GM23248 (cell line): Measurements from ENCODE around the gene TOE1. TPM values are rescaled to one million over a fixed set of nuclear protein-coding genes. Genes with fewer than 3 reads are reported as not detected.

Experiments used
- DNase-seq: peaks from one replicate; pipeline ENCODE4 v3.0.0-alpha.2; 2015
- H2AFZ ChIP-seq: fragments of 200-600 bp; sonication (generic); 2 replicates; pipeline ENCODE4 v1.6.1; 2016; ENCODE audit warnings: antibody characterized with exemption
- H3F3A ChIP-seq: fragments of 200-600 bp; sonication (generic); 2 replicates; pipeline ENCODE4 v1.6.1; 2016; ENCODE audit warnings: mild to moderate bottlenecking, antibody characterized with exemption, mixed run types; ENCODE audit not compliant: insufficient read depth
- H3K27ac ChIP-seq: fragments of 200-600 bp; sonication (generic); 2 replicates; pipeline ENCODE4 v1.5.1; 2016; ENCODE audit warnings: mild to moderate bottlenecking
- H3K27me3 ChIP-seq: fragments of 200-600 bp; sonication (generic); replicated peaks from 2 replicates; pipeline ENCODE4 v1.6.1; 2016; ENCODE audit warnings: mild to moderate bottlenecking; ENCODE audit not compliant: insufficient read depth
- H3K36me3 ChIP-seq: fragments of 200-600 bp; sonication (generic); 2 replicates; pipeline ENCODE4 v1.6.1; 2016; ENCODE audit warnings: low read depth, mild to moderate bottlenecking
- H3K4me1 ChIP-seq: fragments of 200-600 bp; sonication (generic); 2 replicates; pipeline ENCODE4 v1.6.1; 2016; ENCODE audit warnings: mild to moderate bottlenecking; ENCODE audit not compliant: insufficient read depth
- H3K4me2 ChIP-seq: fragments of 200-600 bp; sonication (generic); one replicate; pipeline ENCODE4 v1.6.1; 2016; ENCODE audit warnings: mild to moderate bottlenecking; ENCODE audit not compliant: unreplicated experiment
- H3K4me3 ChIP-seq: fragments of 200-600 bp; sonication (generic); 2 replicates; pipeline ENCODE4 v1.5.1; 2016; ENCODE audit warnings: mild to moderate bottlenecking
- H3K79me2 ChIP-seq: fragments of 200-600 bp; sonication (generic); 2 replicates; pipeline ENCODE4 v1.6.1; 2016; ENCODE audit warnings: mild to moderate bottlenecking; ENCODE audit not compliant: insufficient read depth
- H3K9ac ChIP-seq: fragments of 200-600 bp; sonication (generic); 2 replicates; pipeline ENCODE4 v1.6.1; 2016; ENCODE audit warnings: mild to moderate bottlenecking
- H3K9me2 ChIP-seq: fragments of 200-600 bp; sonication (generic); 2 replicates; pipeline ENCODE4 v1.6.1; 2016; ENCODE audit warnings: mixed run types, mild to moderate bottlenecking, moderate library complexity; ENCODE audit not compliant: insufficient read depth
- H3K9me3 ChIP-seq: fragments of 200-600 bp; sonication (generic); one replicate; pipeline ENCODE4 v1.6.1; 2017; ENCODE audit warnings: low read depth
- H4K20me1 ChIP-seq: fragments of 200-600 bp; sonication (generic); 2 replicates; pipeline ENCODE4 v1.6.0; 2016; ENCODE audit not compliant: insufficient read depth
- EZH2 ChIP-seq: fragments of 200-600 bp; sonication (generic); IDR thresholded peaks from 2 replicates; pipeline ENCODE4 v1.6.1; 2018; ENCODE audit warnings: antibody characterized with exemption, mild to moderate bottlenecking; ENCODE audit not compliant: insufficient read depth, poor library complexity, severe bottlenecking
- EZH2phosphoT487 ChIP-seq: fragments of 200-600 bp; sonication (generic); IDR thresholded peaks from 2 replicates; pipeline ENCODE4 v1.6.1; 2018; ENCODE audit warnings: antibody characterized with exemption, moderate library complexity, mild to moderate bottlenecking, low read depth; ENCODE audit not compliant: insufficient read depth
- WGBS, 2 experiments: methylation state at CpG; one replicate each; pipeline ENCODE4 v1.1.6; 2015 to 2017; ENCODE audit warnings: low lambda C conversion rate in 2 of 2, low coverage in 1 of 2; ENCODE audit errors: missing lambda C conversion rate in 2 of 2; 5-methylcytosine and 5-hydroxymethylcytosine counted together
- in situ Hi-C: fragments of 300-500 bp; cut with MboI; formaldehyde crosslinking; loops from 2 replicates; pipeline ENCODE4 v1.15.0; 2020
- polyA plus RNA-seq: library from polyadenylated mRNA; unstranded; fragments of >200 nt; fragmentation: Nextera tagmentation; extraction: Ambion mirVana; gene quantifications from 2 replicates; pipeline ENCODE4 v1.2.1, GENCODE V29; 2016
- total RNA-seq: library from RNA; depleted of rRNA; stranded (reverse); fragments of >200 nt; shearing (Covaris generic); gene quantifications from 2 replicates; pipeline ENCODE4 v1.2.3, GENCODE V29; 2014

The TOE1 gene
- total and polyA plus RNA-seq, 2 experiments from 2014 or later, result 8.4 to 15.3 TPM

DNA sequence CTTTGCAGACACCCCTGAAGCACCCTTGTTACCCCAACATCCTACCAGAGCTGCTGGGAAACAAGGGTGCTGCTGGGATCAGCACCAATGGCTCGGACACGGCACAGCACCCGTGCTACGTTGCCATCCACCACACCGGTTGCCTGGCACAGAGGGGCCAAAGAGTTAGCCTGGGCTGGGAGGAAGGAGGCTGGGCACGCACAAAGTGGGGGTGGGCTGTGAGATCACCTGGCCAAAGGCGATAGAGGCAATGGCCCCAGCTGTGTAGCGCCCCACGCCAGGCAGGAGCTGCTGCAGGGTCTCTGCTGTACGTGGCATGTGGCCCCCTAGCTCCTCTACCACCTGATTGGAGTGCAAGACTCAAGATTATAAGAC is 7.6 kb upstream of the TOE1 start:
- H3K9me2 ChIP-seq, result no peaks in the 10 kb centered on the region
- H3K27me3 ChIP-seq, result no peaks in the 10 kb centered on the region
- H4K20me1 ChIP-seq, result no peaks in the 10 kb centered on the region
- H2AFZ ChIP-seq, result no peak overlapping the region
- no peaks in the 10 kb centered on the region for H3F3A ChIP-seq
- H3K79me2 ChIP-seq, result peaks cover 15% of the 10 kb centered on the region; the same call in 1 of the 2 replicates
- H3K9ac ChIP-seq, result no peak overlapping the region
- H3K4me1 ChIP-seq, result 0 out of 2 replicates have a peak, but pooled peaks cover 3% of the 10 kb centered on the region
- H3K36me3 ChIP-seq, result no peaks in the 10 kb centered on the region
- no peaks in the 10 kb centered on the region for H3K9me3 ChIP-seq
- TF ChIP-seq EZH2, result no peak
- TF ChIP-seq EZH2phosphoT487, result no peak
- in situ Hi-C loops, result no loop called here
- H3K4me3 ChIP-seq, result no peak overlapping the region
- DNase-seq, result no peak
- no peak overlapping the region for H3K4me2 ChIP-seq
- 97 to 100% methylated on average over 7 to 10 of the region's 10 CpGs for WGBS, 2 experiments
- no peak overlapping the region for H3K27ac ChIP-seq

DNA sequence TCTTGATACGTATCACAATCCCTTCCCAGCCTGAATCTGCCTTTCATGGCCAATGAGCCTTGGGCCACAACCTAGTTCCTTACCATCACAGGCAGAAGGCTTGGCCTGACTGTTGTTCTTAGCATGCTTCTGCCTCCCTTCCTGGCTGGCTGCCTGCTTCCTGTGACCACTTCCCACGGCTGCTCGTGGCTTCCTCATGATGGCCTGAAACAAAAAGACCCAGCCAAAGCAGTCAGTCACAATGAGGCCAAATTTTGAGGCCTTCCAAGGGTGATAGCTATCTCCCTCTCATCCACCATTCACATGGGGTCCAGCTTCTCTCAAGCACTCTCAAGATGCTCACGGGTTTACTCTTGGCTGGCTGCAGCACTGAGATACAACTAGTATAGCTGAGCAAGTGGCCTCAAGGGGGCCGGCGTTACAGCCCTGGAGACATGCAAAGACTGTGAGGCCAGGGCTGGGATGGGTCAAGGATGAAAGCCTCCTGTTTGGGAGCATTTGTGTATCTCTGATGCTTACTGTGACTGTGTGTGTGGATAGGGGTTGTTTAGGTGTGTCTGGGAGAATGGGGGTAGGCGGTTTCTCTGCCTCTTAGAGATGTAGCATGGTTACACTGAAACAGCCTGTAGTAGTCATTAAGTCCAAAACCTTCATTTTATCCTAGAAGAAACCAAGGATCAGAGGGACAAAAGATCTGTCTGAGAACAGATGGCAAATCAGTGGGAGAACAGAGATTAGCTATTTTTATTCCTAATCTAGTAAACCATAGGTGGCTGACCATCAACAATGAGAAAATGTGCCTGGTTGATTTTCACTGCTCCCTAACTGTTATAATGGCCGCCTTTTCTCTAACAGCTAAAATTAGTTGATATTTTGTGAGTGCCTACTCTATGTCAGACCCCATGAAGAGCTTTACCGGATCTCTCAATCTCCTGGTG is 5.4 kb upstream of the TOE1 start:
- Histone ChIP-seq H3K36me3 (no peaks in the 10 kb centered on the region), H3K9me2 (no peaks in the 10 kb centered on the region), H3F3A (peaks cover 9% of the 10 kb centered on the region), H3K9me3 (no peaks in the 10 kb centered on the region), H2AFZ (no peak overlapping the region), H3K9ac (no peak overlapping the region), H3K4me3 (no peak overlapping the region), H4K20me1 (no peaks in the 10 kb centered on the region), H3K79me2 (peaks cover 31% of the 10 kb centered on the region), H3K27ac (no peak overlapping the region), H3K4me1 (peaks cover 9% of the 10 kb centered on the region; the same call in 1 of the 2 replicates), H3K4me2 (no peak overlapping the region), H3K27me3 (no peaks in the 10 kb centered on the region)
- TF ChIP-seq EZH2phosphoT487 (no peak), EZH2 (no peak)
- in situ Hi-C loops, result no loop called here
- WGBS, 2 experiments, result 68 to 74% methylated on average over 9 of the region's 9 CpGs
- no peak for DNase-seq

DNA sequence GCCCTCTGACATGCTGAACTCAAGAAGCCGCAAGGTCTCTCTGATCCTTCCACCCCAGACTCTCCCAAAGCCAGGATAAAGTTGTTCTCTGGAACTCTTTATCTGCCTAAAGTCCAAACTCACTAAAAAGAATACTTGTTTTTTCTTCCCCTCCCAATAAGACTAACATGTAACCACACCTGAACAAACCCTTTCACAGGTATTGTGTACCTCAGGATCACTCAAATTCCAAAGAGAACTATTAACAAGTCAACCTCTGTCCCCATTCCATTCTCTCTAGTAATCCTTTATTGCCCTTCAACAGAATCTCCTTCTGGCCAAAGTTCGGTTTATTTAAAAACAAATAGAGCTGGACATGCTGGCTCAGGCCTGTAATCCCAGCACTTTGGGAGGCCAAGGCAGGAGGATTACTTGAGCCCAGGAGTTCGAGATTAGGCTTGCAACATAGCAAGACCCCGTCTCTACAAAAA is 4.1 kb upstream of the TOE1 start:
- H3K79me2 ChIP-seq, result peaks cover 35% of the 10 kb centered on the region
- no peak for DNase-seq
- peaks cover 9% of the 10 kb centered on the region for H3K4me1 ChIP-seq
- no peaks in the 10 kb centered on the region for H3K9me3 ChIP-seq
- H3K27me3 ChIP-seq, result no peaks in the 10 kb centered on the region
- no peaks in the 10 kb centered on the region for H4K20me1 ChIP-seq
- no peaks in the 10 kb centered on the region for H3K9me2 ChIP-seq
- H3K36me3 ChIP-seq, result no peaks in the 10 kb centered on the region
- H2AFZ ChIP-seq, result no peak overlapping the region
- TF ChIP-seq EZH2phosphoT487 (no peak), EZH2 (no peak)
- no peak overlapping the region for H3K9ac ChIP-seq
- no peak overlapping the region for H3K27ac ChIP-seq
- 97 to 98% methylated on average over 4 of the region's 4 CpGs for WGBS, 2 experiments
- peaks cover 16% of the 10 kb centered on the region for H3F3A ChIP-seq
- no peak overlapping the region for H3K4me2 ChIP-seq
- in situ Hi-C loops, result no loop called here
- H3K4me3 ChIP-seq, result no peak overlapping the region

DNA sequence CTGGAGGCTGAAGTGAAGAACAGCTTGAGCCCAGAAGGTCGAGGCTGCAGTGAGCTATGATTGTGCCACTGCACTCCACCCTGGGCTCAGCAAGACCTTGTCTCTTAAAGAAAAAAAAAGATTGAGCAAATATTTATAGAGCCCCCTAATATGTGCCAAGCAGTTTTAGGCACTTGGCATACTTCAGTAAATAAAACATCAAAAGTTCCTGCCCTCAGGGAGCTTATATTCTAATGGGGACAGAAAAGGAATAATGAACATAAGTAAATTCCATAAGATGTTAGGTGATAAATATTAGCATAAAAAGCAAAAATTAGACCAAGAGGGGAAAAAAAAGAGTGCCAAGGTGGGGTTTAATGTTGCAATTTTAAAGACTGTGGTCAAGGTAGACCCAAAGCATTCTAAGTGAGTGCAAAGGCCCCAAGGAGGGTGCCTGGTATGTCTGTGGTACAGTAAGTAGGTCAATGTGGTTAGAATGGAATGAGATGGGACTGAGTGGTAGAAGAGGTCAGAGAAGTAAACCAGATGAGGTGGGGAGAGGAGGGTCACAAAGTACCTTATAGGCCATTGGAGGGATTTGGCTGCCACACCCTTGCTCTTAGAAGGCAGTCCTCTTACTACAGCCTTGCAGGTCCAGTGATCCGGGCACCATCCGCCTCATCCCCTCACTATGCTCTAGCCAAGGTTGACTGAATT is 2.2 kb upstream of the TOE1 start:
- Histone ChIP-seq H2AFZ (no peak overlapping the region), H4K20me1 (no peaks in the 10 kb centered on the region), H3K79me2 (peaks cover 54% of the 10 kb centered on the region), H3K9ac (no peak overlapping the region), H3K27ac (no peak overlapping the region), H3F3A (peaks cover 18% of the 10 kb centered on the region), H3K27me3 (no peaks in the 10 kb centered on the region), H3K36me3 (peaks cover 6% of the 10 kb centered on the region; the same call in 1 of the 2 replicates), H3K9me2 (no peaks in the 10 kb centered on the region), H3K9me3 (no peaks in the 10 kb centered on the region), H3K4me3 (no peak overlapping the region), H3K4me1 (peaks cover 16% of the 10 kb centered on the region), H3K4me2 (no peak overlapping the region)
- DNase-seq, result no peak
- in situ Hi-C loops, result no loop called here
- WGBS, 2 experiments, result 81 to 86% methylated on average over 3 of the region's 3 CpGs
- TF ChIP-seq EZH2phosphoT487, result no peak
- TF ChIP-seq EZH2, result no peak
